COLO668 (cell line): Measurements from ENCODE around the gene FRY.
"Not testable (repeated sequence)": the region's sequence is repeated elsewhere in the genome, so short reads cannot be mapped to it uniquely, and the experiment has no call there.

Source experiments
- DNase-seq: peaks from one replicate; lab custom pipeline; 2025; ENCODE audit not compliant: unreplicated experiment; lab: John Stamatoyannopoulos, UW

FRY gene

GRCh38 chr13:32040052-32040642, 8.6 kb downstream of the FRY start:
- DNase-seq: no peak

GRCh38 chr13:32040689-32041088, 9.1 kb downstream of the FRY start:
- no peak for DNase-seq

GRCh38 chr13:32041429-32041828, 9.9 kb downstream of the FRY start:
- no peak for DNase-seq

DNA sequence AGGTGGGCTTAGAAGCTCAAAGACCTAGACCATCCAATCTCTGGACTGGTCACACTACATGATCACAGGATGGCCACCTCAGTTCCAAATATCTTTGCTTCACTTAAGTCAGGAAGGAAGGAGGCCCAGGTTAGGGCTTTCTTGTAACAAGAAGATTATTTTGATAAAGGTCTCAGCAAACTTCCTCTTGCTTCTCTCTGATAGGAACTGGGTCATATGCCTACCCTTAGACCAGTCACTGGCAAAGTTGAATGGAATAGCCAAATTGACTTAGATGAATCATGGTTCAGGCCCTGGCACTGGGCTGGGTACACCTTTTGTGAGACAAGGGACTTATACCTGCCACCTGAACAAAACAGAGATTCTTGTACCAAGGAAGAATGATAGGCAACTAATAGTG, 11.0 kb downstream of the FRY start:
- DNase-seq: no peak

DNA sequence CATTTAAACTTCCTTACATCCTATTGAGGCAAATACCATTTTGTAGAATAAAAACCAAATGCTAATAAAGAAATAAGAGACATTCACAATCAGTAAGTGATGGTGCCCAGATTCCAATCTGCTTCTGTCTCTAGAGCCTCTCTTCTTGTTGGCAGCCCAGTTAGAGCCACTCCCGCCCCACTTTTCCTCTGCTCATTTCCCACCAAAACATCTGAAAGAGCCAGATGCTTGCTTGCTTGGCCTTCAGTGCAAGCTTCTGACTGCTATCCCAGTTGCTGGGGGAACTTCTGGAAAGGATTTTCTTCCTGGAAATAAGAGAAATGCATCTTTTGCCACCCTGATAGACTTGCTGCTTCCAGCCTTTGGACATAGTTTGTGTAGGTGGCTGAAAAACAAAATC, 12.9 kb downstream of the FRY start:
- DNase-seq: no peak

DNA sequence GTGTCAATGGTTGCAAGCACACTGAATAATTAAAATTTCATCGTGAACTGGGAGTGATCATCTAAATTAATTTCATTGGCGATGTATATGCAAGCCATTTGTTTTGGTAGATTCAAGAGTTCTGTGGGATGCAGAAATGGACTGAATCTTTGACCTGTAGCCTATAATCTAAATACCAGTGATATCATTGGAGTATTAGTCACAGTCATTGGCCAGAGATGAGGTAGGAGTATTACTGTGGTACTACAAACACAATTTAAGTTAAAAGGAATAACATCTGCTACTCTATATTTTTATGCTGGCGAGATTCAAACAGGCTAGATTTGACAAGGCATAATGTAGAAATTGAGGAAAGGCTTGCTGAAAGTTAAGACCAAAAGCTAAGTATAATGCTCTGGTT, 14.0 kb downstream of the FRY start:
- no peak for DNase-seq

GRCh38 chr13:32045982-32046785, 14.6 kb downstream of the FRY start:
- DNase-seq: peak; percentile 45

DNA sequence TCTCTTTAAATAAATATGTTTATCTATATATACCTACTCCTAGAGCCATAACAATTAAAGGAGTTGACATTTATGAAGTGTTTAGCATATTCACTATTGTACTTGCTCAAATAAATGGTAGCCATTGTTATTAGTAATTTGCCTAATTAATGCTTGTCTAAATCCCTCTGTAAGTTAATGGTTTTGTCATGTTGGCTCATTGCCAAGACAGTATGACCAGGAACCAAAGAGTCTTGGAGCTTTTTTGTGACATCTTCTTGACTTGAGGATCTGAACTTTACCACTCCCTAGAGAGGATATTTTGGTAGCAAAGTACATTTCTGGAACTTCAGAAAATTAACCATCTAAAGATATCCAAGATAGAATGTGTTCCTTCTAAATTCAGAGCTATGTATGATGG, 15.5 kb downstream of the FRY start:
- DNase-seq: no peak

DNA sequence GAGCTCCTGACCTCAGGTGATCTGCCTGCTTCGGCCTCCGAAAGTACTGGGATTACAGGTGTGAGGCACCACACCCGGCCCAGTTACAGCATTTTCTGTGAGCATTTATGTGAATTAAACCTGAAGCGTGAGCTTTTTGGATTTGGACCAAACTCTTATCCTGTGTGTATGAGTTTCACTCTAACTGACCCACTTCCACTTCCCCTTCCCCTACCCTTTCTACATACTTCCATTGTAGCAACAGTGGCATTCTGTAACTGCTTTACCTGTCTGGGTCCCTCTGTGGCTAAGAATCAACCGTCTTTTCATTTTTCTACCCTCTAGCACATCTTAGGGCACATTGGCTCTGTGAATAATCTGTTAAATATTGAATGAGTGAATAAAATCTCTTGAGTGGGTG, 16.2 kb downstream of the FRY start:
- DNase-seq: no peak

DNA sequence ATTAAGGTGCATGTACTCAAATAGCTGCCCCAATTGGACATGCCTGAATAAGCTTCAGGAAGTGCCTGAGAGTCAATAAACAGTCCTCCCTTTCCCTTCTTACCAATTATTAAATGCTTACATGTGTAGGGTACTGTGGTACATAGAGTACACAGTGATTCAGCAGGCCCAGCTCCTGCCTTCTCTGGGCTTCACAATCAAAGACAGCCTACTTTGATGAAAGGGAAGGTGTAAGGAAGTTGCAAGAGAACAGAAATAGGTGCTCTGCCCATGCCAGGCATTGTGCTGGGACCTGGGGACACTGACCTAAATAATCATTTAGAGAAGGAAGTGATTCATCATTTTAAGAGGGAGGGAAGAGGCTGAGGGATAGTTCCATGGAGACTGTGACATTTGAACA, 17.2 kb downstream of the FRY start:
- peak; percentile 47 for DNase-seq

- DNase-seq: no peak
Observed at GRCh38 chr13:32051156-32051555, 19.6 kb downstream of the FRY start.

- peak; percentile 68 for DNase-seq
Observed at GRCh38 chr13:32056316-32056715, 24.7 kb downstream of the FRY start.

- not testable (repeated sequence) for DNase-seq
Observed at GRCh38 chr13:32057325-32057724, 25.8 kb downstream of the FRY start.

DNA sequence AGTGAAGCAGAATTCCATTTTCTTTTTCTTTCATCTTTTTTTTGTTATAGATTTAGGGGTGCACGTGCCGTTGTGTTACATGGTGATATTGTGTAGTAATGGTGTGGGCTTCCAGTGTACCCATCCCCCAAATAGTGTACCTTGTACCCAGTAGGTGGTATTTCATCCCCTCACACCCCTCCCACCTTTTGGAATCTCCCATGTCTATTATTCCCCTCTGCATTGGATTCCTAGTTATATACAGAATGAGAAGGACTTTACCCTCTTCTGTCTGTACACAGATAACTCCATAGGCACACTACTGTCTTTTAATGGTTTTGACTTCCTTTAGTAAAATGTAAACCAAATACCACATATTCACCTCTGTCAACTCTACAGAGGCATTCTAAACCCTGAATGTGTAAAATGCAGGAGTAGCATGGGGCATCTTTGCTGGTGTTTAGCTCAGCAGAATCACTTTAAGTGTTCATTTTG, 28.0 kb downstream of the FRY start:
- DNase-seq: no peak

- no peak for DNase-seq
Observed at GRCh38 chr13:32060401-32060878, 28.9 kb downstream of the FRY start.

GRCh38 chr13:32063619-32064233, 32.2 kb downstream of the FRY start:
- no peak for DNase-seq

DNA sequence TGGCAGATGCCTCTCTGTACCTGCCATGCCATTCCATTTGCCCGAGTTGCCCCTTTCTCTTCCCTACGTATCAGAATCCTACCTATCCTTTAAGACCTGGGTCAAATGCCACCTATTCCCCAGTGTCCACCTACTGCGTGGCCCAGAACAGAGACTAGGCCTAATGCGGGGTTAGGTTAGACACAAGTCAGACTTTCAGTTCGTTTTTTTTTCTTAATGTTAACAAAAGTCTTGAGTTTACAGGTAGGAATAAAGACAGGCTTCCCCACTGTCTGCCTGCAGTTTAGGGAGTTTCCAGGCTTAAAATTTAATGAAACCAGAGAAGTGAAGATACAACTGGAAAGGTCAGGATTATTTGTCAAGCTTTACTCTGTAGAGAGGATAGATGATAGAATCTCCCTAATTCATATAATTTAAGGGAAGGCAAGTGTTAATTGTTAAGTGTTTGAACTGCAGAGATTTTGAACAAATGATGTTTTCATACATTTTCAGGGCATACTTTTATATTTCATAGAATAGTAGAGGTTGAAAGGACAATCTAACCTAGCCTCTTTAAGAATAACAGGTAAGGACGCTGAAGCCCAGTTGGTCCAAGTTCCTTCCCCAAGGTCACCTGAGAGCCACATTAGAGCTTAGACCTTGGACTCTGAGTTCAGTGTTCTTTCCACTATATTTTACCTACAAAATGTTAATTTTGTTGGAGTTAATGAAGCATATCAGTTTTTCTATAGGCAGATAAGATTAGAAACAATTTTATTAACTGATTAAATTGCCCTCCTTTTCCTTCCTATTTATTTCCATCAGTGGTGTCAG, 35.8 kb downstream of the FRY start:
- no peak for DNase-seq

DNA sequence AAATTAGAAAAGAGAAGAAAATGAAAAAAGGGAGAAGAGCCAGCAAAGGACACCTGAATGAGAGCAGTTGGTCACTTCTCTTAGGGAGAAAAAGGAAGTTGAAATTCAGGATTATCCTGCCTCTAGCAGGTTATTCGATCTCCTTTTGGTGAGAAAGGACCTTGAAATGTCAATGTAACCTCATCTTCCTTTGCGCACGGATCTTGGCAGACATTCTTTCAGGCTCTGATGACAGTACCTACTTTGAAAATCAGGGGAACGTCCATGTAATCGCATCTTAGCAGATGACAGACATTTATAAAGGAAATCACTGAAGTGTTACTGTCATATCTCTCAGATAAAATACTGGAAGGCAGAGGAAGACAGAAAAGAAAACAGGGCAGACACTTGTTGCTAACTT, 36.7 kb downstream of the FRY start:
- DNase-seq: no peak

DNA sequence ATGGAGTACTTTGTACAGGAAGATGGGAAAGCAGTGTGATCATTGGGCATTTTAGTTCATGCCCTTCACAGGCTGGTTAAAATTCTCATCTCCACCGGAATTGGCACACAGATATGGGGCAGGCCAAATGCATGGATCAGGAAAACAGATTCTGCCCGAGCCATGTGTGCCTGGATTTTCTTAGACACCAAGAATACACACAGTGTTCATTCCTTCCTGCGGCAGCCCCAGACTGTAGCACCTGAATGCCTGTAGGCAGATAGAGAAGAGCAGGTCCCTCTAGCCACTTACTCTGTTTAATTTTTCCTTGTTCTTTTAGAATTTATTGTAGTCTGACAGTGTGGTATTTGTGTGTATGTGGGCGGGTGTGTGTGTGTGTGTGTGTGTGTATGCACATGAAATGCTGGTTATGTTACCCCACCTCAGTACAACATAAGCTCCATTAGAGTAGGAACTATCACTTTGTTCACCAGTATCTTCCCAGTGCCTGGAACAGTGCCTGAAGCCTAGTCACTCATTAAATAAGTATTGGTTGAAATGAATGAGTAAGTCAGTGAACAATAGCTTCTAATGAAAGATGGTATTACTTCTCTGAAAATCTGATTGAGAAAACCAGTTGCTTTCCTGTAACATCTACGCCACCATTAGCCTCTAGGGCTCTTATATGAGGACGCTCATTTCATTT, 41.7 kb downstream of the FRY start:
- no peak for DNase-seq

- no peak for DNase-seq
Observed at GRCh38 chr13:32075170-32075851, 43.7 kb downstream of the FRY start.
